Activated T-cell treated with anti-CD3 and anti-CD28 coated beads, Interleukin-2, amount 50 U/mL, for 72 hours (primary cell): ENCODE results near the gene PTGIS. TPM values are rescaled to one million over a fixed set of nuclear protein-coding genes. Genes with fewer than 3 reads are reported as not detected.

ENCODE experiments used
- ATAC-seq, 2 donors: fragments of 150-1000 bp; cut with Tn5 transposase; replicated peaks in 1 of 2; 2 replicates each; pipeline ENCODE4 v1.10.0; 2021; ENCODE audit warnings: moderate library complexity in 2 of 2, mild to moderate bottlenecking in 1 of 2
- DNase-seq, 2 donors: peaks; one replicate each; pipeline ENCODE4 v3.0.0; 2021 to 2022; ENCODE audit warnings: mixed read lengths in 1 of 2
- H3K27ac Mint-ChIP-seq: one replicate; pipeline ENCODE4 v1.8.0; 2022; ENCODE audit warnings: mild to moderate bottlenecking, moderate library complexity, mixed read lengths
- H3K27me3 Mint-ChIP-seq: one replicate; pipeline ENCODE4 v1.8.0; 2022; ENCODE audit warnings: low read depth, mixed read lengths
- H3K36me3 Mint-ChIP-seq, 2 donors: one replicate each; pipeline ENCODE4 v1.8.0; 2022; ENCODE audit warnings: mixed read lengths in 2 of 2, mild to moderate bottlenecking in 1 of 2; ENCODE audit not compliant: insufficient read depth in 2 of 2
- H3K4me1 Mint-ChIP-seq: one replicate; pipeline ENCODE4 v1.8.0; 2022; ENCODE audit warnings: low read depth, mixed read lengths
- H3K4me3 Mint-ChIP-seq, 2 donors: one replicate each; pipeline ENCODE4 v1.8.0; 2022; ENCODE audit warnings: mild to moderate bottlenecking in 2 of 2, mixed read lengths in 2 of 2, moderate library complexity in 2 of 2
- H3K9me3 Mint-ChIP-seq, 2 donors: one replicate each; pipeline ENCODE4 v1.8.0; 2022; ENCODE audit warnings: mixed read lengths in 2 of 2
- total RNA-seq, 2 donors: library from RNA; stranded (reverse); gene quantifications; one replicate each; pipeline ENCODE4 v1.2.3, GENCODE V29; 2022

The PTGIS gene
- total RNA-seq, 2 donors from 2014 or later, result 1.8 to 6.3 TPM

DNA sequence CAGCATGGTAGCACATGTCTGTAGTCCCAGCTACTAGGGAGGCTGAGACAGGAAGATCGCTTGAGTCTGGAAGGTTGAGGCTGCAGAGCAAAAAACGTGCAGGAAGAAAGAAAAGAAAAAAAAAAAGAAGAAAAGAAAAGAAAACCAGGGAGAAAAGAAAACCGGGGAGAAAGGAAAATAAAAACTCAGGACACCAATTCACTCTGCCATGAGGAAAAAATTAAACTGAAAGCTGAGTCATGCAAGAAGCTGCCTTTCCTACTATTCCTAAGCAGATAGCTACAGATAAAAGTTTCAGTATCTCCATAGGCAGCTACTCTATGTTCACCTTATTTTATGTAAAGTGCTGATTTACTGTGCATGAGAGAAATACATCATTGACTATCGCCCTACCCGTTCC, 10.5 kb downstream of the PTGIS start:
- peaks cover 60% of the 10 kb centered on the region for H3K27me3 Mint-ChIP-seq
- H3K27ac Mint-ChIP-seq, result no peak overlapping the region
- DNase-seq, result no peak
- no peak overlapping the region for H3K4me3 Mint-ChIP-seq
- no peaks in the 10 kb centered on the region for H3K4me1 Mint-ChIP-seq
- H3K9me3 Mint-ChIP-seq, result peaks cover 0 to 2% of the 10 kb centered on the region in 2 donors
- peaks cover 1 to 13% of the 10 kb centered on the region in 2 donors for H3K36me3 Mint-ChIP-seq
- ATAC-seq, result no peak

GRCh38 chr20:49556621-49557020, 11.3 kb downstream of the PTGIS start:
- Mint-ChIP-seq H3K9me3 (peaks cover 0 to 2% of the 10 kb centered on the region in 2 donors), H3K36me3 (peaks cover 1 to 13% of the 10 kb centered on the region in 2 donors), H3K4me3 (no peak overlapping the region), H3K27me3 (peaks cover 65% of the 10 kb centered on the region), H3K4me1 (peaks cover 4% of the 10 kb centered on the region), H3K27ac (no peak overlapping the region)
- no peak for DNase-seq
- no peak for ATAC-seq

GRCh38 chr20:49549801-49550551, 18.0 kb downstream of the PTGIS start:
- no peak for DNase-seq
- H3K4me1 Mint-ChIP-seq, result peaks cover 20% of the 10 kb centered on the region
- peaks cover 6% of the 10 kb centered on the region in 2 donors for H3K36me3 Mint-ChIP-seq
- no peak overlapping the region for H3K4me3 Mint-ChIP-seq
- peaks cover 4 to 5% of the 10 kb centered on the region in 2 donors for H3K9me3 Mint-ChIP-seq
- H3K27ac Mint-ChIP-seq, result no peak overlapping the region
- ATAC-seq, result peak; percentile 41 to 51
- H3K27me3 Mint-ChIP-seq, result peaks cover 15% of the 10 kb centered on the region

DNA sequence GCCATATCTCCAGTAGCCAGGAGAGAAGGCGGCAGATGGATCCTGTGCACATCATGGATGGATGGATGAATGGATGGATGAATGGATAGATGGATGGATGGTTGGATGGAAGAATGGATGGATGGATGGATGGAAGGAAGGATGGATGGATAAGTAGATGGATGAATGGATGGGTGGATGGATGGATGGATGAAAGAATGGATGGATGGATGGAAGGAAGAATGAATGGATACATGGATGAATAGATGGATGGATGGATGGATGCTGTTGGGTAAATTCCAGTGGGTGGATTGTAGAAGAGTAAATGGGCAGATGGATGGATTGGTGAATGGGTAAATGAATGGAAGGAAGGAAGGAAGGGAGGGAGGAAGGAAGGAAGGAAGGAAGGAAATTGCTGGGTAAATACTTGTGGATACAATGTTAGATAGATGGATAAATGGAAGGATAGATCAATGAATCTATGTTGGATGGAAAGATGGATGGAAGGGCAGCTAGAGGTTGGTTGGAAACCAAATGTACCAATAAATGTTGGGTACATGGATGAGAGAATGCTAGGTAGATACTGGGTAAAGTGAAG, 19.5 kb downstream of the PTGIS start:
- DNase-seq, result no peak
- Mint-ChIP-seq H3K4me1 (peaks cover 25% of the 10 kb centered on the region), H3K36me3 (peaks cover 9 to 15% of the 10 kb centered on the region in 2 donors), H3K4me3 (no peak overlapping the region), H3K27ac (no peak overlapping the region), H3K9me3 (peaks cover 4 to 5% of the 10 kb centered on the region in 2 donors), H3K27me3 (peaks cover 15% of the 10 kb centered on the region)
- no peak for ATAC-seq

DNA sequence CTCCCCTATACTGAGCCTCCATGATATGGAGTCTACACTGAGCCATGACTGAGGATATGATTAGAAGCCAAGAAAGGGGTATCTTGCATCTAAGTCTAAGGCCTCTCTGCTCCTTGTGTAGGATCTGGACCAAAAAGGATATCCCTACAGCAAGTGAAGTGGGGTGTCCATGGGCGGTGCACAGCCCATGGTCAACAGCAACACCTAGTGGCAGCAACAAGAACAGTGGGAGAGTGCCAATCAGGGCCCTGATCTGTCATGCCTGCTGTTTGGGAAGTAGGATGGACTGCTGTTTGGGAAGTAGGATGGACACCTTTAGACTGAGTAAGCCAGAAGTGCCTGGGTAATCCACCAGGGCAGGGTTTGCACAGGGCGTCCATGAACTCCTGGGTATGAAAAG, 22.4 kb downstream of the PTGIS start:
- peaks cover 4 to 5% of the 10 kb centered on the region in 2 donors for H3K9me3 Mint-ChIP-seq
- H3K4me1 Mint-ChIP-seq, result peaks cover 29% of the 10 kb centered on the region
- peaks cover 9 to 16% of the 10 kb centered on the region in 2 donors for H3K36me3 Mint-ChIP-seq
- H3K4me3 Mint-ChIP-seq, result no peak overlapping the region
- H3K27me3 Mint-ChIP-seq, result peaks cover 3% of the 10 kb centered on the region
- H3K27ac Mint-ChIP-seq, result no peak overlapping the region
- no peak for DNase-seq
- no peak for ATAC-seq

GRCh38 chr20:49544535-49544934, 23.4 kb downstream of the PTGIS start:
- Mint-ChIP-seq H3K4me1 (peaks cover 26% of the 10 kb centered on the region), H3K9me3 (peaks cover 4 to 5% of the 10 kb centered on the region in 2 donors), H3K36me3 (peaks cover 10 to 18% of the 10 kb centered on the region in 2 donors), H3K27me3 (peaks cover 13% of the 10 kb centered on the region), H3K4me3 (no peak overlapping the region), H3K27ac (no peak overlapping the region)
- DNase-seq, result no peak
- no peak for ATAC-seq

DNA sequence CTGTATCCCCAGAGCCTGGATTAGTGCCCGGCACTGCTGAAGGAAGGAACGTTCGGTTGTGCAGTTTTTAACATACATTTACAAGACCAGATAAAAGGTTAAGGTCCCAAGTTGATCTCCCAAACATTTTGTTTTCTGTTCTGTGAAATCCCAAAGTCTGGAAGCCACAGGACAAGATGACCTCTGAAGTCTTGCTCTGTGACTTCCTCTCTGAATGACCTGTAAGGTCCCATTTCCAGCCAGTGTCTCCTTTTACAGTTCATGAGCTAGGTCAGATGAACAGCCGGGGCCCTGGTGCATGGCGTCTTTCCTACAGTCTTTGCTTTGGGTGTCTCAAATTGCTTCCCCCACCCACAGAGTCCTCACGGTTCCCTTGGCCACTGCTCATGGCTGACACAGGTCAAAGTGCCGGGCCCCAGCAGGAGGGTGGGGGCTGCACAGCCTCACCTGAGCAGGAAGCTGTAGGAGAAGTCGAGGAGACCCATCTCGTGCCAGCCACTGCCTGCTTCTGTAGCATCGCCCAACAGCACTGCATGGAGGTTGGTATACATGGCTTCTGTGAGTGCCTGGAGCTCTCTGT, 24.0 kb downstream of the PTGIS start:
- Mint-ChIP-seq H3K27ac (no peak overlapping the region), H3K9me3 (peaks cover 4 to 5% of the 10 kb centered on the region in 2 donors), H3K27me3 (peaks cover 19% of the 10 kb centered on the region), H3K4me3 (no peak overlapping the region), H3K36me3 (peaks cover 10 to 21% of the 10 kb centered on the region in 2 donors), H3K4me1 (peaks cover 28% of the 10 kb centered on the region)
- ATAC-seq (no peak), DNase-seq (no peak)

DNA sequence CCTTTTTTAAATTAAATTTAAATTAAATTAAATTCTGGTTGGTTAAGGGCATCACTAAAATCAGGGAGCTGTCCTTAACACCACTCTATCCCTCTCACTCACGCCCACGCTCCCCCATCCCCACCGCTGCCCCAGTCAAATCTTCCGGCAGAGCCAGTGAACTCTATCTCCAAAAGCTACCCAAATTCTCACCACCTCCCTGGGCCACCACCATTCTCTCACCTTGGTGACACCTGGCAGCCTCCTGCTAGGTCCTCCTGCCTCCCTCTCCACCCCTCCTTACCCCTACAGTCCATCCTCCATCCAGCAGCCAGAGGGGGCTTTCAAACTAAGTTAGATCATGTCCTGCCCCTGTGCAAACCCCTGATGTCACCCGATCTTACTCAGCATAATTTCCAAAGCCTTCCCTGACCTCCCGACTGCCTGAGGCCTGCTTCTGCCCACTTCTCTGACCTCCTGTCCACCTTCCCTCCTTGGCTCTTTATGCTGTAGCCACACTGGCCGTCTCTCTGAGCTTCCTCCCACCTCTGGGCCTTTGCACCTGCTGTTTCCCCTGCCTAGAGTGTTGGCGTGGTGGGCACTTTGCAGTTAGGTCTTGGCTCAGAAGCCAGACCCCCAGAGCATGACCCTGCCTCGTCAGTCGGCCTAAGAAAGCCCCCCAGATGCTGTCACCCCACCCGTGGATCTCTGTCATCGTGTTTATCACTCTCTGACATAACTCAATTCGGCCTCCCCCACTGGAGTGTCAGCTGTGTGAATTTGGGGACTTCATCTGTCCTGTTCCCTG, 24.7 kb downstream of the PTGIS start:
- H3K4me3 Mint-ChIP-seq, result no peak overlapping the region
- no peak for ATAC-seq
- H3K36me3 Mint-ChIP-seq, result peaks cover 10 to 22% of the 10 kb centered on the region in 2 donors
- peaks cover 19% of the 10 kb centered on the region for H3K27me3 Mint-ChIP-seq
- peaks cover 4 to 5% of the 10 kb centered on the region in 2 donors for H3K9me3 Mint-ChIP-seq
- no peak for DNase-seq
- H3K27ac Mint-ChIP-seq, result peak overlapping the region; percentile 20
- H3K4me1 Mint-ChIP-seq, result peaks cover 28% of the 10 kb centered on the region

DNA sequence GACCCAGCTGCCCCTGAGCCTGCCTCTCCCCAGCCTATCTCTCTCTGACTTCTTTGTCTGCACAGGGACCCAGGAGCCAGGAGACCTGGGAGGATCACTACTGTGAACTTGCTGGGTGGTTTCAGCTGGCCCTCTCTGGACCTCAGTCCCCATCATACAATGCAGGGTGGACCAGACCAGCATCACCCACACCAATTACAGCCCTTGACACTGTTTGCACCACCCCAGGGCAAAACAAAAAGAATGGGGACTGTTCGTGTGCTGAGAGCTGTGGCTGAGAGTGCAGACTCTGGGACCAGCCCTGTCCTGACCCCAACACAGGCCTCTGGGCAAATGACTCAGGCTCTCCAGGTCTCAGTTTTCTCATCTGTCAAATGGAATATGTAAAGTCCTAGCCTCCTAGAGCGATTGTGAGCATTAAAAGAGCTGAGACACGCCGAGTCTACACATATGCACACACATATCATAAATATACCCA, 25.4 kb downstream of the PTGIS start:
- ATAC-seq, result peak; percentile 17 to 19
- Mint-ChIP-seq H3K4me1 (peaks cover 28% of the 10 kb centered on the region), H3K9me3 (peaks cover 4 to 5% of the 10 kb centered on the region in 2 donors), H3K4me3 (peak overlapping the region; percentile 40 to 49), H3K36me3 (peaks cover 10 to 23% of the 10 kb centered on the region in 2 donors), H3K27me3 (peaks cover 24% of the 10 kb centered on the region), H3K27ac (peak overlapping the region; percentile 88)
- DNase-seq, result no peak

- peak overlapping the region; percentile 90 for H3K27ac Mint-ChIP-seq
- peaks cover 11 to 23% of the 10 kb centered on the region in 2 donors for H3K36me3 Mint-ChIP-seq
- H3K27me3 Mint-ChIP-seq, result peaks cover 31% of the 10 kb centered on the region
- H3K4me1 Mint-ChIP-seq, result peaks cover 28% of the 10 kb centered on the region
- H3K9me3 Mint-ChIP-seq, result peaks cover 4 to 5% of the 10 kb centered on the region in 2 donors
- H3K4me3 Mint-ChIP-seq, result peak overlapping the region; percentile 49 to 64
- DNase-seq (peak; percentile 73 to 77), ATAC-seq (peak; percentile 82 to 83)
Measured at GRCh38 chr20:49541733-49542513, 26.0 kb downstream of the PTGIS start.

GRCh38 chr20:49540687-49541435, 27.1 kb downstream of the PTGIS start:
- H3K36me3 Mint-ChIP-seq, result peaks cover 11 to 23% of the 10 kb centered on the region in 2 donors
- no peak for ATAC-seq
- H3K4me3 Mint-ChIP-seq, result no peak overlapping the region
- no peak for DNase-seq
- no peak overlapping the region for H3K27ac Mint-ChIP-seq
- H3K4me1 Mint-ChIP-seq, result peaks cover 29% of the 10 kb centered on the region
- peaks cover 4 to 5% of the 10 kb centered on the region in 2 donors for H3K9me3 Mint-ChIP-seq
- peaks cover 32% of the 10 kb centered on the region for H3K27me3 Mint-ChIP-seq
